Measurements from ENCODE around the gene SND1.

Gene SND1

DNA sequence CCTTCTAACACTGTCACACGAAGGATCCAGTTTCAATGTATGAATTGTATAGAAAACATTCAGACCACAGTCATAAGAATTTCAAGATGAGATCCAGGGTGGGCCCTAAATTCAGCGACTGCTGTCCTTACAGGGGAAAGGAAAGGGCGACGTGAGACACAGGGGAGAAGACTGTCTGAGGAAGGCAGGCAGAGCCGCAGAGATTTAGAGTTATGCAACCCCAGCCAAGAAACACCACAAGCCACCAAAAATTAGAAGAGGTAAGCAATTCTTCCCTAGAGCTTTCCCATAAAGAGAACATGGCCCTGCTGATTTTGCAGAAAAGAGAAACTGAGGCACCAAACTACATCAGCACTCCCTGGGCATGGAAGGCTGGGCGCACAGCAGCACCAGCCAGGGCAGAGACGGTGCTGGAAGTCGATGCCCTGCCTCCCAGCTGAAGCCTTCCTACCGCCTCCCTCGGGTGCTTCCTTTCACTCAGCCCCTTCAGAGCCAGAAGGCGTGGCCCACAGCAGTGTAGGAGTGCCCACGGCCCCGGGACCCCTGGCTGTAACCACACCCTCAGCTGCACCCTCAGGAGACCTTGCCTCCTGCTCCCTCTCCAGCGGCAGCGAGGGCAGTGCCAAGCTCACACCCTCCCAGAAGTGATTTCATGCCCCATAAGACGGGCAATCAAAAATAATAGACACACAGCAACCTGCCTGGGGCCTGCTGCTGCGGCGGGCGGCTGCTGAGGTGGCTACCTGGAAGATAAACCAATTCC lies 460.2 kb downstream of the SND1 start:
- Histone ChIP-seq H4K20me1 (no peaks in the 10 kb centered on the region), H3K27ac (peak overlapping the region; percentile 29 to 100 (median 98); a peak in 21 of 22 replicates), H3K9ac (peak overlapping the region; percentile 28 to 92 (median 76); a peak in 21 of 22 replicates), H3K27me3 (no peaks in the 10 kb centered on the region), H3K4me1 (peaks cover 97 to 100% (median 98%) of the 10 kb centered on the region in 10 experiments), H3K36me3 (no peaks in the 10 kb centered on the region), H3K4me3 (peak overlapping the region in 9 of 10 experiments; percentile 10 to 60 (median 43); a peak in 16 of 20 replicates), H3K9me3 (replicated peaks in 1 of 11) (peaks cover 0 to 4% (median 0%) of the 10 kb centered on the region in 11 experiments; a peak in 2 of 22 replicates), H3K4me2 (peak overlapping the region; percentile 85 to 98 (median 90))
- peak in 6 of 11 experiments; percentile 32 to 75 (median 54); a peak in 9 of 22 replicates for TF ChIP-seq Cebpa-rat (IDR thresholded peaks at IDR 0.05)

GRCh38 chr7:128112781-128113221 lies 460.8 kb downstream of the SND1 start:
- Histone ChIP-seq H3K36me3 (no peaks in the 10 kb centered on the region), H3K9ac (peak overlapping the region in 10 of 11 experiments; percentile 28 to 92 (median 77); a peak in 21 of 22 replicates), H3K4me1 (peaks cover 97 to 100% (median 98%) of the 10 kb centered on the region in 10 experiments), H3K4me3 (peak overlapping the region in 9 of 10 experiments; percentile 10 to 60 (median 43); a peak in 16 of 20 replicates), H3K27me3 (no peaks in the 10 kb centered on the region), H3K4me2 (peak overlapping the region; percentile 85 to 98 (median 90)), H3K27ac (peak overlapping the region; percentile 29 to 100 (median 98); a peak in 21 of 22 replicates), H4K20me1 (no peaks in the 10 kb centered on the region), H3K9me3 (replicated peaks in 1 of 11) (peaks cover 0 to 4% (median 0%) of the 10 kb centered on the region in 11 experiments; a peak in 2 of 22 replicates)
- TF ChIP-seq Cebpa-rat (IDR thresholded peaks at IDR 0.05) = no peak

GRCh38 chr7:128113839-128114238 lies 461.8 kb downstream of the SND1 start:
- Histone ChIP-seq H3K4me1 (peaks cover 98 to 100% (median 100%) of the 10 kb centered on the region in 10 experiments), H3K27ac (peak overlapping the region in 8 of 11 experiments; percentile 95 to 100 (median 98); a peak in 15 of 22 replicates)

DNA sequence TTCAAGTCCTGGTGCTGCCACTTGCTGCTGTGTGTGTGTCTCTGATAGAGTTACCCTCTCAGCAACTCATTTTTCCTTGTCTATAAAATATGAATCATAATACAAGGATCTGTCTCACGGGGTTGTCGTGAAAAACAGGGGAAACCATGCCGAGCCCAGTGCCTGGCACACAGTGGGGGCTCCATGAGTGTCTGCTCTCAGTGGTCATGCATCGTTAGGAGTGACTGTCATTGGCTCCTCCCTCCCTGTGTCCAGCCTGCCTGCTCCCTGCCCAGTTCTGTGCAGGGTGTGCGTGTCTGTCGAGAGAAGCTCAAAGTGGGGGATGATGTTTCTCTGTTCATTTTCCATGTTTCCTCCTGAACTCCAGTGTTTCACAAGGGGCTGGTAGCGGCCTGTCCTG lies 462.8 kb downstream of the SND1 start:
- Histone ChIP-seq H3K4me1 (peaks cover 94 to 100% (median 97%) of the 10 kb centered on the region in 10 experiments), H3K4me3 (no peak overlapping the region), H3K4me2 (peak overlapping the region; percentile 59 to 98 (median 89)), H3K9me3 (replicated peaks in 1 of 11) (peaks cover 0 to 4% (median 0%) of the 10 kb centered on the region in 11 experiments; a peak in 2 of 22 replicates), H4K20me1 (no peaks in the 10 kb centered on the region), H3K27me3 (no peaks in the 10 kb centered on the region), H3K9ac (no peak overlapping the region; a peak in 1 of 22 replicates), H3K36me3 (no peaks in the 10 kb centered on the region), H3K27ac (peak overlapping the region in 8 of 11 experiments; percentile 33 to 100 (median 74); a peak in 11 of 22 replicates)
- no peak for TF ChIP-seq Cebpa-rat (IDR thresholded peaks at IDR 0.05)

More at GRCh38 chr7:128113839-128114238, 461.8 kb downstream of the SND1 start:
- Histone ChIP-seq H3K9ac (peak overlapping the region in 4 of 11 experiments; percentile 15 to 91 (median 50); a peak in 5 of 22 replicates), H3K36me3 (no peaks in the 10 kb centered on the region), H4K20me1 (no peaks in the 10 kb centered on the region), H3K9me3 (replicated peaks in 1 of 11) (peaks cover 0 to 4% (median 0%) of the 10 kb centered on the region in 11 experiments; a peak in 2 of 22 replicates), H3K4me2 (peak overlapping the region; percentile 28 to 98 (median 90); a peak in 21 of 22 replicates), H3K27me3 (no peaks in the 10 kb centered on the region), H3K4me3 (no peak overlapping the region)
- no peak for TF ChIP-seq Cebpa-rat (IDR thresholded peaks at IDR 0.05)

DNA sequence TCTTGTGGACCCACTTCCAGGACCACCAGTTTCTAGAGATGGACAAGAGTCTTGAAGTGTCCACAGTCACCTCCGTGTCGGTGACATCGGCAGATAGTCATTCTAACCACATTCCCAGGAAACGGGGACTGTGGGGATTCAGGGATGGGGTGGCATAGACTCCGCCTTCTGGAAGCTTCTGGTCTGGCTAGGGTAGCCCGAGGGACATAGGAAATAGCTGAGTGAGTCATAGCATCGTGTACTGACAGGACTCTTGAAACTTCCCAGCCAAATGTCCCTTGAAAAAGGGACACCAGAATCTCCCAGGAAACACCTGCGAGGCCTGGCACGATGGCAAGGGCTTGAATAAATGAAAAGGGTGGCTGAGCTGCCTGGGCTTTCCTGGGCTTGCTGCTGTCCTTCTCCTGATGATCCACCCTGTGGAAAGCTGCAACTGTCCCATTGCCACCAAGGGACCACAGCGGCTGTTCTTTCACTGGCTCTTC lies 463.4 kb downstream of the SND1 start:
- peak overlapping the region in 9 of 11 experiments; percentile 12 to 100 (median 52); a peak in 14 of 22 replicates for H3K27ac ChIP-seq
- H3K4me3 ChIP-seq = no peak overlapping the region
- H3K9ac ChIP-seq = peak overlapping the region in 2 of 11 experiments; percentile 7 to 12; a peak in 1 of 22 replicates
- peak overlapping the region; percentile 59 to 98 (median 89) for H3K4me2 ChIP-seq
- H3K4me1 ChIP-seq = peaks cover 88 to 100% (median 93%) of the 10 kb centered on the region in 10 experiments
- peaks cover 0 to 4% (median 0%) of the 10 kb centered on the region in 11 experiments; a peak in 2 of 22 replicates for H3K9me3 ChIP-seq (replicated peaks in 1 of 11)
- H4K20me1 ChIP-seq = no peaks in the 10 kb centered on the region
- no peaks in the 10 kb centered on the region for H3K27me3 ChIP-seq
- no peaks in the 10 kb centered on the region for H3K36me3 ChIP-seq
- TF ChIP-seq Cebpa-rat (IDR thresholded peaks at IDR 0.05) = no peak

DNA sequence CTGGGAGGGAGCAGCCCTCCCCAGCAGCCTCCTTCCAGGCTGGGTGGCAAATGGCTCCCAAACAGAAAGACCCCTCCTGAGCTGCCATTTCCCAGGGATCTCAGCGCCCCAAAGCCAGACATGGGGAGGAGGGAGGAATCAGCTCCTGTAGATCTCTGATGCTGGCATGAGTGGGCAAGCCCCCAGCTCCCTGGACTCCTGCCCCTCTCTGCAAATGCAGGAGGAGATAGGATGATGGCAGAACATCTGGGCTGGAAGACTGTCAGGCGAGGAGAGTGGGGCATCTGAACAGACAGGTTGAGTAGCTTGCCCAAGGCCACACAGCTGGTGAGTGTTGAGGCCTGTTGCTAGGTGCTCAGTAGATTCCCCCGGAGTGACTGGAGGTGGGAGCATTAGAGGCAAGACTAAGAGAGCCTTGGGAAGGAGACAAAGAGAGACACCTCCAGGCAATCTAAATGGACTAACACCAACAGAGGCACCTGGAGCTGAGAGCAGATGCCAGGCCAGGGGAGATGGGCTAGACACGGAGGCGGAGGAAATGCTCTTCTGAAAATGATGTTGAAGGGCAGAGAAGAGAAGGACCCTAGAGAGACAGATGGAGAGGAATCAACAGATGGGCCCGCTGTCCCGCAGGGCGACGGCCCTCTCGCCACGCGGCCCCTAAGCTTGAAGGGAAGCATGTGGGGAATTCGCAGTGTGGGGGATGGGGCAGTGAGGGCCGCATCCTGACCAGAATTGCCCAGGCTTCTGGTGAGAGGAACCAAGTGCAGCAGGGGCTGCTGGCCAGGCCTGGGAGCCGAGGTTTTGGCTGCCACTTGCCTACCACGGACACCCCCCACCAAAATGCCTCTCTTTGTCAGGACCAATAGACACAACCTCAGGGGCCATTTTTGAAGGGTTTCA lies 464.1 kb downstream of the SND1 start:
- H3K4me1 ChIP-seq = peaks cover 85 to 100% (median 93%) of the 10 kb centered on the region in 10 experiments
- no peak for TF ChIP-seq Cebpa-rat (IDR thresholded peaks at IDR 0.05)
- no peaks in the 10 kb centered on the region for H3K27me3 ChIP-seq
- H3K27ac ChIP-seq = peak overlapping the region in 9 of 11 experiments; percentile 13 to 100 (median 42); a peak in 17 of 22 replicates
- H3K9ac ChIP-seq = peak overlapping the region in 2 of 11 experiments; percentile 7 to 12; a peak in 1 of 22 replicates
- H3K4me3 ChIP-seq = no peak overlapping the region
- no peaks in the 10 kb centered on the region for H3K36me3 ChIP-seq
- peak overlapping the region; percentile 59 to 98 (median 89) for H3K4me2 ChIP-seq
- peaks cover 0 to 4% (median 0%) of the 10 kb centered on the region in 11 experiments; a peak in 2 of 22 replicates for H3K9me3 ChIP-seq (replicated peaks in 1 of 11)
- H4K20me1 ChIP-seq = no peaks in the 10 kb centered on the region

GRCh38 chr7:128116740-128117139 lies 464.7 kb downstream of the SND1 start:
- Histone ChIP-seq H3K4me1 (peaks cover 85 to 100% (median 93%) of the 10 kb centered on the region in 10 experiments), H3K9ac (peak overlapping the region in 1 of 11 experiments; percentile 12; a peak in 1 of 22 replicates), H3K4me2 (peak overlapping the region; percentile 59 to 98 (median 89)), H3K27me3 (no peaks in the 10 kb centered on the region), H3K36me3 (no peaks in the 10 kb centered on the region), H4K20me1 (no peaks in the 10 kb centered on the region), H3K9me3 (replicated peaks in 1 of 11) (peaks cover 0 to 4% (median 0%) of the 10 kb centered on the region in 11 experiments; a peak in 2 of 22 replicates), H3K4me3 (no peak overlapping the region), H3K27ac (peak overlapping the region in 9 of 11 experiments; percentile 13 to 100 (median 42); a peak in 16 of 22 replicates)
- TF ChIP-seq Cebpa-rat (IDR thresholded peaks at IDR 0.05) = no peak

DNA sequence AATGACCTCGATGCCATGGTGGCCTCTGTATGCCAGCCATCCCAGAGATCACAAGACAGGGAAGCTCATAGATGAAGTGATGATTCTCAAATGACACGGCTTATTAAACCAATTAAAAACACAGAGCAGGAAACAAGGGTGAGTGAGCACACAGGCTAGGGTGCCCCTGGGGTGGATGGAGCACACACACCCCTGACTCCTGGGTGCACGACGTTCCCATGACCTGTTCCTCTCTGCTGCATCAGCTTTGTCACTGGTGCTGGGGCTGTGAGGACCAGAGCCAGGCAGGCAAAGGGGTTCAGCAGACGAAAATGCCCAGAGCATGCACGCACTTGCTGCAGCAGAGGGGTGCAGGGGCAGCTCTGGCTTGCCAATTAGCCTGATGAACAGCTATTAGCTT lies 465.7 kb downstream of the SND1 start:
- H3K4me2 ChIP-seq = peak overlapping the region; percentile 59 to 98 (median 89)
- TF ChIP-seq Cebpa-rat (IDR thresholded peaks at IDR 0.05) = no peak
- H3K9ac ChIP-seq = no peak overlapping the region
- no peaks in the 10 kb centered on the region for H3K36me3 ChIP-seq
- peak overlapping the region in 7 of 11 experiments; percentile 12 to 100 (median 40); a peak in 7 of 22 replicates for H3K27ac ChIP-seq
- no peaks in the 10 kb centered on the region for H3K27me3 ChIP-seq
- H4K20me1 ChIP-seq = no peaks in the 10 kb centered on the region
- no peak overlapping the region for H3K4me3 ChIP-seq
- H3K9me3 ChIP-seq (replicated peaks in 1 of 11) = peaks cover 0 to 4% (median 0%) of the 10 kb centered on the region in 11 experiments; a peak in 2 of 22 replicates
- H3K4me1 ChIP-seq = peaks cover 82 to 99% (median 92%) of the 10 kb centered on the region in 10 experiments
